Keratinocyte (primary cell): Measurements from ENCODE around the gene KCTD1. TPM values are rescaled to one million over a fixed set of nuclear protein-coding genes. Genes with fewer than 3 reads are reported as not detected.

ENCODE experiments used
- DNase-seq: peaks from one replicate; pipeline ENCODE4 v3.0.0-alpha.2; 2011; ENCODE audit warnings: low read depth, missing footprints, low spot score
- FAIRE-seq: peaks from 2 replicates; lab custom pipeline; 2011; peaks lifted over from hg19 to GRCh38; lab: Jason Lieb, UNC
- H2AFZ ChIP-seq: 2 replicates; pipeline ENCODE4 v1.6.0; 2012; ENCODE audit warnings: low read length, control low read depth, inconsistent platforms; ENCODE audit not compliant: control insufficient read depth
- H3K27ac ChIP-seq: 2 replicates; pipeline ENCODE4 v1.5.1; 2011; ENCODE audit warnings: low read length; ENCODE audit not compliant: control insufficient read depth, insufficient read depth
- H3K27me3 ChIP-seq: 3 replicates; pipeline ENCODE4 v1.6.0; 2011; ENCODE audit warnings: low read length; ENCODE audit not compliant: control insufficient read depth, insufficient read depth; ENCODE audit errors: extremely low read depth
- H3K36me3 ChIP-seq, 2 experiments: 2 replicates in 1 of 2; 3 replicates in 1 of 2; pipeline ENCODE4 v1.5.1; 2011; ENCODE audit warnings: low read length in 2 of 2, mild to moderate bottlenecking in 1 of 2; ENCODE audit not compliant: control insufficient read depth in 2 of 2, insufficient read depth in 2 of 2; ENCODE audit errors: extremely low read depth in 1 of 2
- H3K4me1 ChIP-seq: 3 replicates; pipeline ENCODE4 v1.5.1; 2011; ENCODE audit warnings: low read length; ENCODE audit not compliant: control insufficient read depth, insufficient read depth; ENCODE audit errors: extremely low read depth
- H3K4me2 ChIP-seq: 3 replicates; pipeline ENCODE4 v1.6.0; 2011; ENCODE audit warnings: low read depth, low read length; ENCODE audit not compliant: control insufficient read depth, insufficient read depth; ENCODE audit errors: extremely low read depth
- H3K4me3 ChIP-seq, 3 experiments: fragments of 200-600 bp in 1 of 3; sonication (generic) in 1 of 3; 2 replicates in 2 of 3; 3 replicates in 1 of 3; pipeline ENCODE4 v1.5.1; 2011 to 2016; ENCODE audit warnings: low read length in 3 of 3, mild to moderate bottlenecking in 3 of 3, control low read depth in 2 of 3, inconsistent platforms in 1 of 3, low read depth in 1 of 3, mixed read lengths in 1 of 3, mixed run types in 1 of 3, moderate library complexity in 1 of 3; ENCODE audit not compliant: control insufficient read depth in 2 of 3, insufficient read depth in 2 of 3; ENCODE audit errors: extremely low read depth in 1 of 3
- H3K79me2 ChIP-seq: 2 replicates; pipeline ENCODE4 v1.6.0; 2012; ENCODE audit warnings: low read length; ENCODE audit not compliant: control insufficient read depth, insufficient read depth
- H3K9ac ChIP-seq: 3 replicates; pipeline ENCODE4 v1.6.0; 2011; ENCODE audit warnings: low read length; ENCODE audit not compliant: control insufficient read depth, insufficient read depth; ENCODE audit errors: extremely low read depth
- H3K9me1 ChIP-seq: 3 replicates; pipeline ENCODE4 v1.6.0; 2011; ENCODE audit warnings: low read length; ENCODE audit not compliant: control insufficient read depth, insufficient read depth; ENCODE audit errors: extremely low read depth
- H3K9me3 ChIP-seq: 2 replicates; pipeline ENCODE4 v1.5.1; 2012; ENCODE audit warnings: low read depth, low read length; ENCODE audit not compliant: control insufficient read depth
- H4K20me1 ChIP-seq: 3 replicates; pipeline ENCODE4 v1.6.0; 2011; ENCODE audit warnings: low read length; ENCODE audit not compliant: control insufficient read depth, insufficient read depth; ENCODE audit errors: extremely low read depth
- CTCF ChIP-seq, 3 experiments: IDR thresholded peaks in 1 of 3; conservative IDR thresholded peaks in 1 of 3; optimal IDR thresholded peaks in 1 of 3; 2 replicates in 2 of 3; 3 replicates in 1 of 3; pipeline versions ENCODE3 to v1.5.1; 2011; ENCODE audit warnings: low read length in 3 of 3, mild to moderate bottlenecking in 3 of 3, moderate library complexity in 2 of 3, control low read depth in 1 of 3, inconsistent platforms in 1 of 3; ENCODE audit not compliant: insufficient read depth in 2 of 3; ENCODE audit errors: extremely low read depth in 1 of 3
- EZH2 ChIP-seq: IDR thresholded peaks from one replicate; pipeline ENCODE4 v1.6.1; 2012; ENCODE audit warnings: inconsistent platforms, mild to moderate bottlenecking, low read length, moderate library complexity
- dilution Hi-C: fragments of 300-500 bp; cut with MboI; formaldehyde crosslinking; loops from one replicate; pipeline ENCODE4 v1.7.0; 2020; ENCODE audit warnings: low sequenced_read_pairs; ENCODE audit not compliant: extremely low pct_ligation_motif_present
- polyA plus RNA-seq, 5 experiments: library from polyadenylated mRNA; depleted of rRNA in 3 of 5; stranded (reverse) in 3 of 5; stranded (forward) in 1 of 5; unstranded in 1 of 5; fragments of >200 nt; gene quantifications; 1 replicate in 1 of 5; 2 replicates in 3 of 5; 3 replicates in 1 of 5; pipeline versions ENCODE4 v1.2.1 to v1.2.3, GENCODE V29; 2011 to 2012; ENCODE audit warnings: missing spikeins in 2 of 5, low read depth in 1 of 5, low replicate concordance in 1 of 5

The KCTD1 gene
- polyA plus RNA-seq, 1 donor (not counting 4 experiments of a cell fraction or from before 2014, with no cell fraction given) = 32.1 TPM

DNA sequence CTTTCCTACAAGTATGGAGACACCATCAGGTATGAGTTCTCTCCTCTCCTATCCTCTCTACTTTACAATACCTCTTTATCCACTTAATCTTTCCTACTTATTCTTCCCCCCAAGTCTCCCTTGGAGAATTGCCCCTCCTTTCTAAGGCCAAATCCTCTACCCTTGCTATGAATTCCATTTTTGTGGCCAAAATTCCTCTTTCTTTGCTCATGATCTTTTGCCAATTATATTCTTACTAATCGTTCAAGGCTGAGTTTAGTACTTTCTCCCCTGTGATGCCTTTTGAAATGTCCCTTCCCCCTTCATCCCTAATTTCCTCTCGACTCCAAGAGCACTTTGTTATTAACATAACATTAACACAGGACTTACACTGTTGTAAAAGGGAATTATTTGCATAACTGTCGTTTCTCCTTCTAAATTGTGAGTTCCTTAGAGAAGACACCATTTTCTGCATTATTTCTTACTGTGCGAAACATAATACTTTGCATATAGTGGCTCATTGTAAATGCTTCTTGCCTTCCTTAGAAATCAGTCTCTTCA is 133.4 kb downstream of the KCTD1 start:
- Histone ChIP-seq H2AFZ (no peak overlapping the region), H4K20me1 (no peaks in the 10 kb centered on the region), H3K9me3 (no peaks in the 10 kb centered on the region), H3K36me3 (no peaks in the 10 kb centered on the region), H3K4me1 (no peaks in the 10 kb centered on the region), H3K27ac (no peak overlapping the region), H3K79me2 (no peaks in the 10 kb centered on the region), H3K9ac (no peak overlapping the region), H3K27me3 (no peaks in the 10 kb centered on the region), H3K9me1 (no peaks in the 10 kb centered on the region), H3K4me2 (no peak overlapping the region), H3K4me3 (no peak overlapping the region)
- TF ChIP-seq EZH2 = no peak
- no peak for TF ChIP-seq CTCF (optimal IDR thresholded peaks at IDR 0.05 in 1 of 3, IDR thresholded peaks at IDR 0.05 in 1 of 3, conservative IDR thresholded peaks at IDR 0.05 in 1 of 3; ENCODE audit: extremely low read depth in 1 of 3, insufficient read depth in 2 of 3, low read length in 3 of 3)
- DNase-seq = no peak
- no peak for FAIRE-seq
- dilution Hi-C loops = no loop called here

- Histone ChIP-seq H3K27ac (no peak overlapping the region), H3K9ac (no peak overlapping the region), H3K4me2 (no peak overlapping the region), H4K20me1 (no peaks in the 10 kb centered on the region), H3K27me3 (no peaks in the 10 kb centered on the region), H2AFZ (no peak overlapping the region), H3K4me3 (no peak overlapping the region), H3K4me1 (peaks cover 14% of the 10 kb centered on the region), H3K9me3 (no peaks in the 10 kb centered on the region), H3K9me1 (no peaks in the 10 kb centered on the region), H3K36me3 (no peaks in the 10 kb centered on the region), H3K79me2 (no peaks in the 10 kb centered on the region)
- TF ChIP-seq CTCF (optimal IDR thresholded peaks at IDR 0.05 in 1 of 3, IDR thresholded peaks at IDR 0.05 in 1 of 3, conservative IDR thresholded peaks at IDR 0.05 in 1 of 3; ENCODE audit: extremely low read depth in 1 of 3, insufficient read depth in 2 of 3, low read length in 3 of 3) (no peak), EZH2 (no peak)
- dilution Hi-C loops = no loop called here
- no peak for DNase-seq
- FAIRE-seq = no peak
Observed at GRCh38 chr18:26409091-26409490, 139.3 kb downstream of the KCTD1 start.
